Smooth muscle cell (in vitro differentiated cells): ENCODE results near the gene TMEM52B. TPM values are rescaled to one million over a fixed set of nuclear protein-coding genes. Genes with fewer than 3 reads are reported as not detected.

Experiments used
- DNase-seq: peaks from one replicate; lab custom pipeline; 2025; ENCODE audit not compliant: unreplicated experiment; lab: John Stamatoyannopoulos, UW
- H2AFZ ChIP-seq: fragments of 200-600 bp; sonication (generic); 2 replicates; pipeline ENCODE4 v1.6.0; 2016; ENCODE audit warnings: antibody characterized with exemption, low read depth, mild to moderate bottlenecking
- H3F3A ChIP-seq: fragments of 200-600 bp; sonication (generic); 2 replicates; pipeline ENCODE4 v1.6.0; 2017; ENCODE audit warnings: antibody characterized with exemption, low read depth
- H3K27ac ChIP-seq: fragments of 200-600 bp; sonication (generic); 2 replicates; pipeline ENCODE4 v1.5.1; 2016; ENCODE audit warnings: low read depth, mild to moderate bottlenecking
- H3K27me3 ChIP-seq: fragments of 200-600 bp; sonication (generic); 2 replicates; pipeline ENCODE4 v1.6.1; 2016; ENCODE audit warnings: low read depth, mild to moderate bottlenecking
- H3K36me3 ChIP-seq: fragments of 200-600 bp; sonication (generic); 2 replicates; pipeline ENCODE4 v1.5.1; 2016; ENCODE audit warnings: low read depth
- H3K4me1 ChIP-seq: fragments of 200-600 bp; sonication (generic); 2 replicates; pipeline ENCODE4 v1.5.1; 2016; ENCODE audit warnings: low read depth
- H3K4me2 ChIP-seq: fragments of 200-600 bp; sonication (generic); 2 replicates; pipeline ENCODE4 v1.6.0; 2016; ENCODE audit warnings: mild to moderate bottlenecking
- H3K4me3 ChIP-seq: fragments of 200-600 bp; sonication (generic); 2 replicates; pipeline ENCODE4 v1.5.1; 2016; ENCODE audit warnings: mild to moderate bottlenecking
- H3K79me2 ChIP-seq: fragments of 200-600 bp; sonication (generic); 2 replicates; pipeline ENCODE4 v1.6.0; 2016; ENCODE audit warnings: low read depth, mild to moderate bottlenecking
- H3K9ac ChIP-seq: fragments of 200-600 bp; sonication (generic); 2 replicates; pipeline ENCODE4 v1.6.0; 2016; ENCODE audit warnings: low read depth
- H3K9me3 ChIP-seq: fragments of 200-600 bp; sonication (generic); replicated peaks from 2 replicates; pipeline ENCODE4 v1.5.1; 2016; ENCODE audit warnings: low read depth
- H4K20me1 ChIP-seq: fragments of 200-600 bp; sonication (generic); 2 replicates; pipeline ENCODE4 v1.6.0; 2016; ENCODE audit warnings: low read depth
- CTCF ChIP-seq: fragments of 200-600 bp; sonication (generic); IDR thresholded peaks from 2 replicates; pipeline ENCODE4 v1.5.1; 2017; ENCODE audit warnings: borderline replicate concordance, mild to moderate bottlenecking, antibody characterized with exemption; ENCODE audit not compliant: insufficient read depth, poor library complexity, severe bottlenecking
- WGBS: methylation state at CpG from one replicate; pipeline ENCODE4 v1.1.7; 2016; ENCODE audit warnings: low lambda C conversion rate; 5-methylcytosine and 5-hydroxymethylcytosine counted together
- polyA plus RNA-seq: library from polyadenylated mRNA; unstranded; fragments of >200 nt; fragmentation: Nextera tagmentation; extraction: Ambion mirVana; gene quantifications from 2 replicates; pipeline ENCODE4 v1.2.1, GENCODE V29; 2016
- total RNA-seq: library from RNA; depleted of rRNA; stranded (reverse); fragments of >200 nt; gene quantifications from 2 replicates; pipeline ENCODE4 v1.2.3, GENCODE V29; 2014

Gene TMEM52B
- total and polyA plus RNA-seq, 2 experiments from 2014 or later, result 0.77 to 2.0 TPM

GRCh38 chr12:10226731-10227130, 47.9 kb downstream of the TMEM52B start:
- H3K4me2 ChIP-seq, result no peak overlapping the region
- H2AFZ ChIP-seq, result no peak overlapping the region
- 91% methylated on average over 1 of the region's 1 CpG for WGBS

DNA sequence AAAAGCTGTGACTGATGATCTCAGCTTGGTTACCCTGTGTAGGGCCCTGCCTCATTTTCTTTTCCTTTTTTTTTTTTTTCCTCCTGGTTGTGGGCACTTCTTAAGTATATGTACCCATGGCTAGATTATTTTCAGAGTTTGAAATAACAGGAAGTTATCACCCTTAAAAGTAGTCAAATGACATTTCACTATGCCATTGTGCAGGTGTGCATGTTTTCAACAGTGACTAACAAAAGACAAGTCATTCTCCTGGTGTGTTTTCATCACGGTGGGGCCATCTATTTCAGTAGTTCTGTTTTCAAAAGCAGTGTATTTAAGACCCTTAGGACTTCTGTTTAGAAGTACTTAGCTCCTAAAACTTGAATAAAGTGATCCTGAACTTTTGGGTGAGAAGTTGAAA, 48.8 kb downstream of the TMEM52B start:
- 91% methylated on average over 1 of the region's 1 CpG for WGBS
- no peak overlapping the region for H3K9ac ChIP-seq

More at GRCh38 chr12:10226731-10227130, 47.9 kb downstream of the TMEM52B start:
- DNase-seq, result no peak
- H4K20me1 ChIP-seq, result peaks cover under 1% of the 10 kb centered on the region
- no peak overlapping the region for H3K9ac ChIP-seq
- no peak overlapping the region for H3K4me3 ChIP-seq
- TF ChIP-seq CTCF, result no peak
- peaks cover 21% of the 10 kb centered on the region for H3K36me3 ChIP-seq
- no peaks in the 10 kb centered on the region for H3K79me2 ChIP-seq
- H3K27ac ChIP-seq, result no peak overlapping the region
- no peaks in the 10 kb centered on the region for H3F3A ChIP-seq
- H3K9me3 ChIP-seq, result no peaks in the 10 kb centered on the region
- H3K4me1 ChIP-seq, result no peaks in the 10 kb centered on the region
- H3K27me3 ChIP-seq, result no peaks in the 10 kb centered on the region

DNA sequence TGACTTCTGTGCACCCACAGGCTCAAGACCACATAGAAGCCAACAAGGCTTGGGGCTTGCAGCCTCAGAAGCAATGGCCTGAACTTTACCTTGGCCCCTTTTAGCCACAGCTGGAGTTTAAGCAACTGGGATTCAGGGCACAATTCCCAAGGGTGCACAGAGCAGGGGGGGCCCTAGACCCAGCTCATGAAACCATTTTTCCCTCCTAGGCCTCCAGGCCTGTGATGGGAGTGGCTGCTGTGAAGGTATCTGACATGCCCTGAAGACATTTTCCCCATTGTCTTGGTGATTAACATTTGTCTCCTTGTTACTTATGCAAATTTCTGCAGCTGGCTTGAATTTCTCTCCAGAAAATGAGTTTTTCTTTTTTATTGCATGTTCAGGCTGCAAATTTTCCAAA, 55.7 kb downstream of the TMEM52B start:
- Histone ChIP-seq H4K20me1 (no peaks in the 10 kb centered on the region), H3K79me2 (no peaks in the 10 kb centered on the region), H3K4me3 (no peak overlapping the region), H3K4me1 (no peaks in the 10 kb centered on the region), H3K9me3 (no peaks in the 10 kb centered on the region), H2AFZ (no peak overlapping the region), H3K4me2 (no peak overlapping the region), H3K36me3 (no peaks in the 10 kb centered on the region), H3K27me3 (no peaks in the 10 kb centered on the region), H3K27ac (no peak overlapping the region), H3F3A (no peaks in the 10 kb centered on the region), H3K9ac (no peak overlapping the region)
- TF ChIP-seq CTCF, result no peak
- no peak for DNase-seq

More for the DNA sequence above, 48.8 kb downstream of the TMEM52B start:
- H3K9me3 ChIP-seq, result no peaks in the 10 kb centered on the region
- H3K79me2 ChIP-seq, result no peaks in the 10 kb centered on the region
- H2AFZ ChIP-seq, result no peak overlapping the region
- H4K20me1 ChIP-seq, result no peaks in the 10 kb centered on the region
- H3K36me3 ChIP-seq, result peaks cover 13% of the 10 kb centered on the region
- H3K4me1 ChIP-seq, result no peaks in the 10 kb centered on the region
- no peaks in the 10 kb centered on the region for H3F3A ChIP-seq
- no peak for TF ChIP-seq CTCF
- no peaks in the 10 kb centered on the region for H3K27me3 ChIP-seq
- no peak overlapping the region for H3K4me3 ChIP-seq
- no peak for DNase-seq
- H3K4me2 ChIP-seq, result no peak overlapping the region
- no peak overlapping the region for H3K27ac ChIP-seq

DNA sequence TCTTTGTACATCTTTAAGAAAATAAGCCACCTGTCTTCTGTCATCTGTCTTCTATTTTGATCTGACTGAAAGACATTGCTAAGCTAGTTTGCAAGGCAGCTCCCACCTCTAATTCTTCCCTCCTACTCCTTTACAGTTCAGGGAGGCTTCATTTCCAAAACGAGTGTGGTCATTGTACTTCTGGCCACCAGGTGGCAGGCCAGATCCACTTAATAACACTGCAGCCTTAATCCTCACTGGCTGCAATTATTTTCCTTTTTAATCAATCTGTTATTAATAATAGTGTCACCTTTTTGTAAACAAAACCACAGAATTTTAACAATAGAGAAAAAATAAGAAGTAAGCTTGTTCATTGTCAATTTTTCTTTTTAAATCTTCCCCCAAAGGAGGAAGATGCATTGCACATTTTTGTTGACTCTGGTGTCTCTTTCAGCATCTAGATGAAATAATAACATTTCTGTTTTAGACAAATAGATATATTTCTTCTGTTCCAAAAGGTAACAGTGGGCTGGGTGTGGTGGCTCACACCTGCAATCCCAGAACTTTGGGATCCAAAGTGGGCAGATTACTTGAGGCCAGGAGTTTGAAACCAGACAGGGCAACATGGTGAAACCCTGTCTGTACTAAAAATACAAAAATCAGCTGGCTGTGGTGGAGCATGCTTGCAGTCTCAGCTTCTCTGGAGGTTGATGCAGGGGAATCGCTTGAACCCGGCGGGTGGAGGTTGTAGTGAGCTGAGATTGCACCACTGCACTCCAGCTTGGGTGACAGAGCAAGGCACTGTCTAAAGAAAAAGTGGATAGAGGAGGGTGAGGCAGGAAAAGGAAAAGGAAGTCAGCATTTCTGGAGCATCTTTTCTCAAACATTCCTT, 57.2 kb downstream of the TMEM52B start:
- H4K20me1 ChIP-seq, result no peaks in the 10 kb centered on the region
- H3K4me3 ChIP-seq, result no peak overlapping the region
- H3K27ac ChIP-seq, result no peak overlapping the region
- H3K27me3 ChIP-seq, result no peaks in the 10 kb centered on the region
- no peak for DNase-seq
- H3K4me2 ChIP-seq, result no peak overlapping the region
- H3K9ac ChIP-seq, result no peak overlapping the region
- peak; percentile 92 for TF ChIP-seq CTCF
- H3K4me1 ChIP-seq, result no peaks in the 10 kb centered on the region
- no peaks in the 10 kb centered on the region for H3K36me3 ChIP-seq
- no peaks in the 10 kb centered on the region for H3K79me2 ChIP-seq
- no peaks in the 10 kb centered on the region for H3K9me3 ChIP-seq
- 66% methylated on average over 4 of the region's 4 CpGs for WGBS
- H2AFZ ChIP-seq, result no peak overlapping the region
- H3F3A ChIP-seq, result no peaks in the 10 kb centered on the region
